ENCODE data around the gene ZCCHC13.

- TF ChIP-seq SRF (IDR thresholded peaks at IDR 0.05; ENCODE audit: low read depth, low read length) (no peak), MED8 (CRISPR knock-in tag; IDR thresholded peaks at IDR 0.05; ENCODE audit: insufficient replicate concordance) (no peak), POLR2A (IDR thresholded peaks at IDR 0.05; ENCODE audit: insufficient read depth in 1 of 2, low read depth in 2 of 2, low read length in 2 of 2) (no peak), FOXK2 (IDR thresholded peaks at IDR 0.05) (no peak), HMG20A (CRISPR knock-in tag; IDR thresholded peaks at IDR 0.05; ENCODE audit: borderline replicate concordance) (no peak), SMC3 (IDR thresholded peaks at IDR 0.05; ENCODE audit: low read length) (no peak), GFI1 (CRISPR knock-in tag; IDR thresholded peaks at IDR 0.05; ENCODE audit: borderline replicate concordance) (no peak), ZFP36 (IDR thresholded peaks at IDR 0.05; ENCODE audit: borderline replicate concordance, low read depth, low read length, partially characterized antibody) (no peak), TAF1 (CRISPR knock-in tag; IDR thresholded peaks at IDR 0.05) (no peak), REPIN1 (CRISPR knock-in tag; IDR thresholded peaks at IDR 0.05; ENCODE audit: borderline replicate concordance, low read depth) (no peak)
- TF ChIP-seq, protein P1, sequence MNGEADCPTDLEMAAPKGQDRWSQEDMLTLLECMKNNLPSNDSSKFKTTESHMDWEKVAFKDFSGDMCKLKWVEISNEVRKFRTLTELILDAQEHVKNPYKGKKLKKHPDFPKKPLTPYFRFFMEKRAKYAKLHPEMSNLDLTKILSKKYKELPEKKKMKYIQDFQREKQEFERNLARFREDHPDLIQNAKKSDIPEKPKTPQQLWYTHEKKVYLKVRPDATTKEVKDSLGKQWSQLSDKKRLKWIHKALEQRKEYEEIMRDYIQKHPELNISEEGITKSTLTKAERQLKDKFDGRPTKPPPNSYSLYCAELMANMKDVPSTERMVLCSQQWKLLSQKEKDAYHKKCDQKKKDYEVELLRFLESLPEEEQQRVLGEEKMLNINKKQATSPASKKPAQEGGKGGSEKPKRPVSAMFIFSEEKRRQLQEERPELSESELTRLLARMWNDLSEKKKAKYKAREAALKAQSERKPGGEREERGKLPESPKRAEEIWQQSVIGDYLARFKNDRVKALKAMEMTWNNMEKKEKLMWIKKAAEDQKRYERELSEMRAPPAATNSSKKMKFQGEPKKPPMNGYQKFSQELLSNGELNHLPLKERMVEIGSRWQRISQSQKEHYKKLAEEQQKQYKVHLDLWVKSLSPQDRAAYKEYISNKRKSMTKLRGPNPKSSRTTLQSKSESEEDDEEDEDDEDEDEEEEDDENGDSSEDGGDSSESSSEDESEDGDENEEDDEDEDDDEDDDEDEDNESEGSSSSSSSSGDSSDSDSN (CRISPR knock-in tag; IDR thresholded peaks at IDR 0.05) = no peak
Observed at GRCh38 chrX:74297766-74298165, 6.2 kb upstream of the ZCCHC13 start.
